HEK293 (cell line): ENCODE measurements around the gene C21orf91.

ENCODE experiments used
- CTCF ChIP-seq: fragments of 450-650 bp; formaldehyde crosslinking; IDR thresholded peaks from 2 replicates; pipeline ENCODE4 v1.5.1; 2016; ENCODE audit warnings: missing biosample characterization, missing genetic modification characterization
- MZF1 ChIP-seq: fragments of 450-650 bp; formaldehyde crosslinking; IDR thresholded peaks from 2 replicates; pipeline ENCODE4 v1.5.1; 2017; ENCODE audit warnings: missing biosample characterization, missing genetic modification characterization, borderline replicate concordance
- ZBTB49 ChIP-seq: fragments of 450-650 bp; formaldehyde crosslinking; IDR thresholded peaks from 2 replicates; pipeline ENCODE4 v1.5.1; 2016; ENCODE audit warnings: missing biosample characterization, missing genetic modification characterization, low read depth
- ZNF138 ChIP-seq: fragments of 450-650 bp; formaldehyde crosslinking; IDR thresholded peaks from 2 replicates; pipeline ENCODE4 v1.5.1; 2016; ENCODE audit warnings: missing biosample characterization, missing genetic modification characterization, borderline replicate concordance
- ZNF792 ChIP-seq: fragments of 450-650 bp; formaldehyde crosslinking; IDR thresholded peaks from 2 replicates; pipeline ENCODE4 v1.5.1; 2016; ENCODE audit warnings: missing biosample characterization, missing genetic modification characterization
- ZNF830 ChIP-seq: fragments of 450-650 bp; IDR thresholded peaks from 2 replicates; pipeline ENCODE4 v1.5.0; 2018; ENCODE audit warnings: missing biosample characterization, missing genetic modification characterization, low read depth, mild to moderate bottlenecking, moderate library complexity

GRCh38 chr21:17819114-17819876, at the start of gene C21orf91:
- TF ChIP-seq CTCF (tag by site-specific recombination) (no peak), MZF1 (tag by site-specific recombination) (no peak), ZNF830 (tag by site-specific recombination) (no peak), ZBTB49 (tag by site-specific recombination) (no peak), ZNF792 (tag by site-specific recombination) (no peak), ZNF138 (no peak)
